Astrocyte (in vitro differentiated cells and primary cell): ENCODE measurements around the gene OTUB2.

Source experiments
- CTCF ChIP-seq: IDR thresholded peaks from 2 replicates; pipeline ENCODE4 v1.5.1; 2011; ENCODE audit warnings: low read depth, mild to moderate bottlenecking, inconsistent platforms, low read length, moderate library complexity; ENCODE audit not compliant: insufficient read depth
- EZH2 ChIP-seq: IDR thresholded peaks from 2 replicates; pipeline ENCODE4 v1.6.1; 2012; ENCODE audit warnings: mild to moderate bottlenecking, low read length, inconsistent platforms; ENCODE audit not compliant: insufficient read depth

DNA sequence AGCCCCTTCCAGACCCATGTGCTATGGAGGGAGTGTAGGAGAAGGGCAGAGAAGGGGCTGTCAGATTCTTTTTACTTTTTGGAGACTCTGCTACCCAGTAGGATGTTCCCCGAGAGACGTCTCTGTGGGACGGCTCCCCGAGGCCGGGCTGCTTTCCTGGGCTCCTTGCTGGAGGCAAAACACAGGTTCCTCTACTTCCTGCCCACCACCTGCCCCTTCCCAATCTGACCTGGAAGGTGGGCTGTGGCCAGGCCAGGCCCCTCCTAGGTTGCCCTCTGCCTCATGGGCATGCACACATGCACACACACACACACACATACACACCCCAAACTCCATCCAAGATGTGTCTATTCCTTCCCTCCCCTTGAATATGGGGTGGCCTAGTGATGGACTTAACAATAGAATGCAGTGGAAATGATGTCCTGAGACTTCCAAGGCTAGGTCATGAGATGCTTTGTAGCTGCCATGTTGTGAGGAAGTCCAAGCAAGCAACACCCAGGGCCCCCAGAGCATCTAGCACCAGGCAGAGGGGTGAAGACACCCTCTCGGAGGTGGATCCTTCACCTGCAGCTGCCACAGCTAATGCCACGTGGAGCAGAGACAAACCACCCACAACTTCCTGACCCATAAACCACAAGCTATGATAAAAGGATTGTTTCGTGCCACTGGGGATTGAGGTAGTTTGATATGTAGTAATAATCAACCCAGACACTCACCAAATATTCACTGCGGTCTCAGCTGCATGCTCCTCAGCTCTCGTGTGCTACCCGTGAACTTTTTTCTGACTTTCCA is 48.2 kb upstream of the OTUB2 start:
- TF ChIP-seq CTCF, result no peak
- no peak for TF ChIP-seq EZH2
